ENCODE data around the gene MGLL. TPM values are rescaled to one million over a fixed set of nuclear protein-coding genes. Genes with fewer than 3 reads are reported as not detected.
"Not testable (repeated sequence)": the region's sequence is repeated elsewhere in the genome, so short reads cannot be mapped to it uniquely, and the experiment has no call there.

Gene MGLL
- total and polyA plus RNA-seq, 2 donors (not counting 1 experiment from before 2014, with no cell fraction given): 1.7 to 6.9 TPM

DNA sequence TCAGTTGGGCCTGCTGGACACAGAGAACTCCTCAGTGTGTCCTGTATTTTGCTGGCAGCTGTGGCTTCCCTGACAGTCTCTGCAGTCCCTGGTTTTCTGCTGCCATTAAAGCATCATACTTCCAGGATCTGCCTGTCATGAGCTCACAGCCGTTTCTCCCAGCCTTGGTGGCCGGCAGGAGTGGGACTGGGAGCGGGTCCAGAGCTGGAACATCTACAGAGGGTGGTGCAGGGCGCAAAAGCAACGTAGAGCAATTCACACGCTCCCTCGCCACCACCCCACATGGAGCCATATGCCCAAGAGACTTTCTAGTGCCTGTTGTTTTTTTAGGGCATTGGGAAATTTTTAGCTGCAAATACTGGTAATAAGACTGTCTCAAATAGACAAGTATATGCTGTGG is 116.0 kb downstream of the MGLL start:
- Histone ChIP-seq H4K20me1 (ENCODE audit: control insufficient read depth, insufficient read depth, low read length, poor library complexity, severe bottlenecking) (no peaks in the 10 kb centered on the region), H3K27ac (ENCODE audit: low read length in 2 of 2) (no peak overlapping the region), H2AFZ (ENCODE audit: insufficient read depth, low read depth, low read length, poor library complexity, severe bottlenecking) (no peak overlapping the region), H3K4me2 (replicated peaks; ENCODE audit: low read depth, low read length, poor library complexity, severe bottlenecking) (no peak overlapping the region), H3K4me3 (ENCODE audit: control extremely low read depth in 1 of 5, extremely low read depth in 1 of 5, insufficient read depth in 1 of 5, low read depth in 2 of 5, low read length in 4 of 5) (no peak overlapping the region), H3K79me2 (ENCODE audit: control insufficient read depth, insufficient read depth, low read length) (no peaks in the 10 kb centered on the region), H3K9ac (ENCODE audit: low read length) (no peak overlapping the region), H3K4me1 (ENCODE audit: control insufficient read depth in 2 of 2, insufficient read depth in 2 of 2, low read length in 2 of 2) (no peaks in the 10 kb centered on the region), H3K27me3 (replicated peaks in 1 of 4; ENCODE audit: control extremely low read depth in 1 of 4, control insufficient read depth in 3 of 4, insufficient read depth in 4 of 4, low read length in 3 of 4) (no peaks in the 10 kb centered on the region), H3K9me3 (ENCODE audit: control extremely low read depth in 1 of 3, control insufficient read depth in 2 of 3, insufficient read depth in 1 of 3, low read length in 2 of 3) (no peaks in the 10 kb centered on the region), H3K36me3 (replicated peaks in 1 of 2; ENCODE audit: control extremely low read depth in 1 of 2, control insufficient read depth in 1 of 2, extremely low read depth in 1 of 2, insufficient read depth in 2 of 2, low read length in 1 of 2) (no peaks in the 10 kb centered on the region)
- no peak overlapping the region for H3K4me3 Mint-ChIP-seq
- intact Hi-C loops (cut with micrococcal nuclease): no loop called here
- H3K27ac Mint-ChIP-seq: no peak overlapping the region
- peaks cover 4% of the 10 kb centered on the region for H3K9me3 Mint-ChIP-seq (ENCODE audit: insufficient read depth)
- TF ChIP-seq, protein P1, sequence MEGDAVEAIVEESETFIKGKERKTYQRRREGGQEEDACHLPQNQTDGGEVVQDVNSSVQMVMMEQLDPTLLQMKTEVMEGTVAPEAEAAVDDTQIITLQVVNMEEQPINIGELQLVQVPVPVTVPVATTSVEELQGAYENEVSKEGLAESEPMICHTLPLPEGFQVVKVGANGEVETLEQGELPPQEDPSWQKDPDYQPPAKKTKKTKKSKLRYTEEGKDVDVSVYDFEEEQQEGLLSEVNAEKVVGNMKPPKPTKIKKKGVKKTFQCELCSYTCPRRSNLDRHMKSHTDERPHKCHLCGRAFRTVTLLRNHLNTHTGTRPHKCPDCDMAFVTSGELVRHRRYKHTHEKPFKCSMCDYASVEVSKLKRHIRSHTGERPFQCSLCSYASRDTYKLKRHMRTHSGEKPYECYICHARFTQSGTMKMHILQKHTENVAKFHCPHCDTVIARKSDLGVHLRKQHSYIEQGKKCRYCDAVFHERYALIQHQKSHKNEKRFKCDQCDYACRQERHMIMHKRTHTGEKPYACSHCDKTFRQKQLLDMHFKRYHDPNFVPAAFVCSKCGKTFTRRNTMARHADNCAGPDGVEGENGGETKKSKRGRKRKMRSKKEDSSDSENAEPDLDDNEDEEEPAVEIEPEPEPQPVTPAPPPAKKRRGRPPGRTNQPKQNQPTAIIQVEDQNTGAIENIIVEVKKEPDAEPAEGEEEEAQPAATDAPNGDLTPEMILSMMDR (IDR thresholded peaks at IDR 0.05): no peak
- no peak for TF ChIP-seq EZH2 (IDR thresholded peaks at IDR 0.05; ENCODE audit: borderline replicate concordance, insufficient read depth, low read depth, low read length, poor library complexity, severe bottlenecking)
- CTCF ChIA-PET: no interaction called here
- POLR2A ChIA-PET: no interaction called here
- DNase-seq (no peak), ATAC-seq (ENCODE audit: low read depth) (no peak)
- WGBS (ENCODE audit: insufficient coverage): 90% methylated on average over 4 of the region's 7 CpGs
- no peaks in the 10 kb centered on the region for H3K4me1 Mint-ChIP-seq
- H3K27me3 Mint-ChIP-seq: no peaks in the 10 kb centered on the region

DNA sequence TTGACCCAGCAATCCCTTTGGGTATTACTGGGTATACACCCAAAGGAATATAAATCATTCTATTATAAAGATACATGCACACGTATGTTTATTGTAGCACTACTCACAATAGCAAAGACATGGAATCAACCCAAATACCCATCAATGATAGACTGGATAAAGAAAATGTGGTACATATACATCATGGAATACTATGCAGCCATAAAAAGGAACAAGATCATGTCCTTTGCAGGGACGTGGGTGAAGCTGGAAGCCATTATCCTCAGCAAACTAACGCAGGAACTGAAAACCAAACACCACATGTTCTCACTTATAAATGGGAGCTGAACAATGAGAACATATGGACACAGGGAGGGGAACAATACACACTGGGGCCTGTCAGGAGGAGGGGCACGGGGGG is 117.5 kb downstream of the MGLL start:
- H3K4me3 ChIP-seq (ENCODE audit: control extremely low read depth in 1 of 5, extremely low read depth in 1 of 5, insufficient read depth in 1 of 5, low read depth in 2 of 5, low read length in 4 of 5); H3K27me3 ChIP-seq (replicated peaks in 1 of 4; ENCODE audit: control extremely low read depth in 1 of 4, control insufficient read depth in 3 of 4, insufficient read depth in 4 of 4, low read length in 3 of 4); H3K4me1 ChIP-seq (ENCODE audit: control insufficient read depth in 2 of 2, insufficient read depth in 2 of 2, low read length in 2 of 2); DNase-seq; intact Hi-C loops (cut with micrococcal nuclease); H3K9me3 Mint-ChIP-seq (ENCODE audit: insufficient read depth); H3K27ac Mint-ChIP-seq; H3K4me1 Mint-ChIP-seq; H3K27ac ChIP-seq (ENCODE audit: low read length in 2 of 2); H3K4me3 Mint-ChIP-seq; H3K79me2 ChIP-seq (ENCODE audit: control insufficient read depth, insufficient read depth, low read length); H2AFZ ChIP-seq (ENCODE audit: insufficient read depth, low read depth, low read length, poor library complexity, severe bottlenecking); ATAC-seq (ENCODE audit: low read depth); H3K27me3 Mint-ChIP-seq; H3K9ac ChIP-seq (ENCODE audit: low read length); H3K4me2 ChIP-seq (replicated peaks; ENCODE audit: low read depth, low read length, poor library complexity, severe bottlenecking); POLR2A ChIA-PET; H4K20me1 ChIP-seq (ENCODE audit: control insufficient read depth, insufficient read depth, low read length, poor library complexity, severe bottlenecking); H3K36me3 ChIP-seq (replicated peaks in 1 of 2; ENCODE audit: control extremely low read depth in 1 of 2, control insufficient read depth in 1 of 2, extremely low read depth in 1 of 2, insufficient read depth in 2 of 2, low read length in 1 of 2); H3K9me3 ChIP-seq (ENCODE audit: control extremely low read depth in 1 of 3, control insufficient read depth in 2 of 3, insufficient read depth in 1 of 3, low read length in 2 of 3): not testable (repeated sequence)
- CTCF ChIA-PET: interaction anchor here (1.2 kb wide), 1 partner anchor 9 kb away, joined by 4 read pairs; no protein-coding TSS in a partner anchor
- 100% methylated on average over 1 of the region's 4 CpGs for WGBS (ENCODE audit: insufficient coverage)
